Osteoblast (primary cell): ENCODE data around the gene NLRP13. TPM values are rescaled to one million over a fixed set of nuclear protein-coding genes. Genes with fewer than 3 reads are reported as not detected.

Source experiments
- DNase-seq: peaks from one replicate; pipeline ENCODE4 v3.0.0; 2011; ENCODE audit warnings: low spot score, mixed read lengths; ENCODE audit not compliant: insufficient read length; ENCODE audit errors: missing footprints
- H2AFZ ChIP-seq: 2 replicates; pipeline ENCODE4 v1.6.0; 2011; ENCODE audit warnings: mild to moderate bottlenecking, low read length
- H3K27ac ChIP-seq: 2 replicates; pipeline ENCODE4 v1.5.1; 2011; ENCODE audit warnings: mild to moderate bottlenecking, low read depth, low read length, moderate library complexity
- H3K27me3 ChIP-seq: 2 replicates; pipeline ENCODE4 v1.6.0; 2012; ENCODE audit warnings: mild to moderate bottlenecking, control low read depth, inconsistent platforms, low read length, moderate library complexity; ENCODE audit not compliant: insufficient read depth
- H3K36me3 ChIP-seq: 2 replicates; pipeline ENCODE4 v1.5.1; 2011; ENCODE audit warnings: mild to moderate bottlenecking, low read length, control low read depth, moderate library complexity; ENCODE audit not compliant: insufficient read depth
- H3K4me1 ChIP-seq: 2 replicates; pipeline ENCODE4 v1.5.1; 2011; ENCODE audit warnings: mild to moderate bottlenecking, low read length, control low read depth, moderate library complexity; ENCODE audit not compliant: insufficient read depth
- H3K4me2 ChIP-seq: 2 replicates; pipeline ENCODE4 v1.6.0; 2011; ENCODE audit warnings: mild to moderate bottlenecking, low read length; ENCODE audit not compliant: insufficient read depth
- H3K4me3 ChIP-seq: fragments of 200-600 bp; sonication (generic); 3 replicates; pipeline ENCODE4 v1.5.1; 2012; ENCODE audit warnings: mild to moderate bottlenecking, low read length, inconsistent platforms; ENCODE audit not compliant: insufficient read depth
- H3K79me2 ChIP-seq: 2 replicates; pipeline ENCODE4 v1.6.0; 2012; ENCODE audit warnings: mild to moderate bottlenecking, low read length, control low read depth, inconsistent platforms; ENCODE audit not compliant: insufficient read depth
- H3K9me3 ChIP-seq: 2 replicates; pipeline ENCODE4 v1.5.1; 2011; ENCODE audit warnings: low read depth, low read length, control low read depth
- H4K20me1 ChIP-seq: 2 replicates; pipeline ENCODE4 v1.6.0; 2012; ENCODE audit warnings: mild to moderate bottlenecking, low read length, control low read depth; ENCODE audit not compliant: insufficient read depth
- total RNA-seq: library from RNA; depleted of rRNA; stranded (reverse); fragments of >200 nt; gene quantifications from 2 replicates; pipeline ENCODE4 v1.2.3, GENCODE V29; 2012
- TF ChIP-seq, protein P1 (sequence below): IDR thresholded peaks from 2 replicates; pipeline ENCODE4 v1.5.1; 2011; ENCODE audit warnings: mild to moderate bottlenecking, low read depth, low read length, moderate library complexity; ENCODE audit errors: extremely low read depth

Gene NLRP13
- total RNA-seq, 1 donor, result not detected

- Histone ChIP-seq H3K4me1 (no peaks in the 10 kb centered on the region), H4K20me1 (no peaks in the 10 kb centered on the region), H3K9me3 (no peaks in the 10 kb centered on the region), H2AFZ (no peak overlapping the region), H3K4me3 (no peak overlapping the region), H3K27ac (no peak overlapping the region), H3K36me3 (no peaks in the 10 kb centered on the region), H3K4me2 (no peak overlapping the region), H3K27me3 (no peaks in the 10 kb centered on the region), H3K79me2 (no peaks in the 10 kb centered on the region)
- DNase-seq, result no peak
- TF ChIP-seq, protein P1, sequence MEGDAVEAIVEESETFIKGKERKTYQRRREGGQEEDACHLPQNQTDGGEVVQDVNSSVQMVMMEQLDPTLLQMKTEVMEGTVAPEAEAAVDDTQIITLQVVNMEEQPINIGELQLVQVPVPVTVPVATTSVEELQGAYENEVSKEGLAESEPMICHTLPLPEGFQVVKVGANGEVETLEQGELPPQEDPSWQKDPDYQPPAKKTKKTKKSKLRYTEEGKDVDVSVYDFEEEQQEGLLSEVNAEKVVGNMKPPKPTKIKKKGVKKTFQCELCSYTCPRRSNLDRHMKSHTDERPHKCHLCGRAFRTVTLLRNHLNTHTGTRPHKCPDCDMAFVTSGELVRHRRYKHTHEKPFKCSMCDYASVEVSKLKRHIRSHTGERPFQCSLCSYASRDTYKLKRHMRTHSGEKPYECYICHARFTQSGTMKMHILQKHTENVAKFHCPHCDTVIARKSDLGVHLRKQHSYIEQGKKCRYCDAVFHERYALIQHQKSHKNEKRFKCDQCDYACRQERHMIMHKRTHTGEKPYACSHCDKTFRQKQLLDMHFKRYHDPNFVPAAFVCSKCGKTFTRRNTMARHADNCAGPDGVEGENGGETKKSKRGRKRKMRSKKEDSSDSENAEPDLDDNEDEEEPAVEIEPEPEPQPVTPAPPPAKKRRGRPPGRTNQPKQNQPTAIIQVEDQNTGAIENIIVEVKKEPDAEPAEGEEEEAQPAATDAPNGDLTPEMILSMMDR, result no peak
Observed at GRCh38 chr19:55882626-55883025, 49.5 kb downstream of the NLRP13 start.

- no peak overlapping the region for H3K4me2 ChIP-seq
- H3K4me1 ChIP-seq, result no peaks in the 10 kb centered on the region
- H3K9me3 ChIP-seq, result no peaks in the 10 kb centered on the region
- H3K79me2 ChIP-seq, result no peaks in the 10 kb centered on the region
- H2AFZ ChIP-seq, result no peak overlapping the region
- no peaks in the 10 kb centered on the region for H3K27me3 ChIP-seq
- TF ChIP-seq, protein P1, result no peak
- no peak for DNase-seq
- no peak overlapping the region for H3K4me3 ChIP-seq
- H3K36me3 ChIP-seq, result no peaks in the 10 kb centered on the region
- H4K20me1 ChIP-seq, result no peaks in the 10 kb centered on the region
- H3K27ac ChIP-seq, result no peak overlapping the region
Observed at GRCh38 chr19:55877211-55877610, 54.9 kb downstream of the NLRP13 start.

- Histone ChIP-seq H3K4me1 (no peaks in the 10 kb centered on the region), H3K79me2 (no peaks in the 10 kb centered on the region), H3K4me3 (no peak overlapping the region), H3K9me3 (no peaks in the 10 kb centered on the region), H2AFZ (no peak overlapping the region), H3K27ac (no peak overlapping the region), H4K20me1 (no peaks in the 10 kb centered on the region), H3K36me3 (no peaks in the 10 kb centered on the region), H3K4me2 (no peak overlapping the region), H3K27me3 (no peaks in the 10 kb centered on the region)
- TF ChIP-seq, protein P1, result no peak
- DNase-seq, result no peak
Observed at GRCh38 chr19:55870736-55871135, 61.4 kb downstream of the NLRP13 start.

DNA sequence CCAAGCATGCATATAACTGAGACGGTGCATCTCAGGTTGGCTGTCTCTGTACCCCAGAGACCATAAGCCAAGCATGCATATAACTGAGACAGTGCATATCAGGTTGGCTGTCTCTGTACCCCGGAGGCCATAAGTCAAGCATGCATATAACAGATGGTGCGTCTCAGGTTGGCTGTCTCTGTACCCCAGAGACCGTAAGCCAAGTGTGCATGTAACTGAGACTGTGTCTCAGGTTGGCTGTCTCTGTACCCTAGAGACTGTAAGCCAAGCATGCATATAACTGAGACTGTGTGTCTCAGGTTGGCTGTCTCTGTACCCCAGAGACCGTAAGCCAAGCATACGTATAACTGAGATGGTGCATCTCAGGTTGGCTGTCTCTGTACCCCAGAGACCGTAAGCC, 65.0 kb downstream of the NLRP13 start:
- no peak overlapping the region for H3K4me3 ChIP-seq

More for the DNA sequence above, 65.0 kb downstream of the NLRP13 start:
- H3K36me3 ChIP-seq, result no peaks in the 10 kb centered on the region
- no peaks in the 10 kb centered on the region for H3K9me3 ChIP-seq
- no peak overlapping the region for H3K4me2 ChIP-seq
- no peaks in the 10 kb centered on the region for H3K27me3 ChIP-seq
- no peaks in the 10 kb centered on the region for H3K79me2 ChIP-seq
- no peak for DNase-seq
- H2AFZ ChIP-seq, result no peak overlapping the region
- no peaks in the 10 kb centered on the region for H3K4me1 ChIP-seq
- TF ChIP-seq, protein P1, result no peak
- H3K27ac ChIP-seq, result no peak overlapping the region
- H4K20me1 ChIP-seq, result no peaks in the 10 kb centered on the region
